ENCODE results near the gene POLG2.

DNA sequence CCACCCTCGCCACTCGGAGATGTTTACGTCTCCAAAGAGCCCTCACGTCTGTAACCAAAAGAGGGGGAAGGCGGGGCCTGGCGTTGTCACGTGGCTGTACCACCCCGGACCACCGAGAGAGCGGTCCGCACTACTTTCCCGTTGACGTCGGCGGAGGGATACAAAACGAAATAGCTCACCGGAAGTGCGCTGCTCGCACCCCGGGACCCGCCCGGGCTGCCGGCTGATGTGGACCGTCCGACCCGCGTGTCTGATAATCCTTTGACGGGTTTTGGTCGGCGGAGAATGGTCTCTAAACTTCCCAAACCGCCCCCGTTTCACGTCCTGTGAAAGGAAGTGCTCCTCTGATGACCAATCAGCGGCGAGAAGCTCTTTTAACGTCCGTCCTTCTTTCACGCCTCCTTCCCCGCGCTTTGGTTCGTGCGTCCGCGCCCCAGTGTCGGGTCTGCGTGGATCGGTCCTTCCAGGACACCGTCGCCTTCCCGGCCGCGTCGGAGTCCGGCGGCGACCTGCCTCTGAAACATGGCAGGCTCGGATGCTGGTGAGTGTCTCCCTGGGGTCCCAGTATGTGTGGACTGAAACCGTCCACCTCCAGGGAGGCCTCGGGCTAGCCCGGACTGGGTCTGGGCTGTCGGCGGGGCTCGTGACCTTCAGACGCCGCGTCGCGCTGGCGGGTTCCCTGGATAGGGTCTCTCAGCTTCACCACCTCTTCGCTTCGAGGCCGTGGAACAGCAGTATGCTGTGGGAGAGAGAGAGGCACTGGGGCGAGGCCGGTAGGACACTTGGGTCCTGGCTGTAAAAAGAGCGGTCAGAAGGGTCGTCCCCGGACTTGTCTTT is 9.9 kb upstream of the POLG2 start, which contains the start of gene CEP95:
- TF ChIP-seq, protein P1, sequence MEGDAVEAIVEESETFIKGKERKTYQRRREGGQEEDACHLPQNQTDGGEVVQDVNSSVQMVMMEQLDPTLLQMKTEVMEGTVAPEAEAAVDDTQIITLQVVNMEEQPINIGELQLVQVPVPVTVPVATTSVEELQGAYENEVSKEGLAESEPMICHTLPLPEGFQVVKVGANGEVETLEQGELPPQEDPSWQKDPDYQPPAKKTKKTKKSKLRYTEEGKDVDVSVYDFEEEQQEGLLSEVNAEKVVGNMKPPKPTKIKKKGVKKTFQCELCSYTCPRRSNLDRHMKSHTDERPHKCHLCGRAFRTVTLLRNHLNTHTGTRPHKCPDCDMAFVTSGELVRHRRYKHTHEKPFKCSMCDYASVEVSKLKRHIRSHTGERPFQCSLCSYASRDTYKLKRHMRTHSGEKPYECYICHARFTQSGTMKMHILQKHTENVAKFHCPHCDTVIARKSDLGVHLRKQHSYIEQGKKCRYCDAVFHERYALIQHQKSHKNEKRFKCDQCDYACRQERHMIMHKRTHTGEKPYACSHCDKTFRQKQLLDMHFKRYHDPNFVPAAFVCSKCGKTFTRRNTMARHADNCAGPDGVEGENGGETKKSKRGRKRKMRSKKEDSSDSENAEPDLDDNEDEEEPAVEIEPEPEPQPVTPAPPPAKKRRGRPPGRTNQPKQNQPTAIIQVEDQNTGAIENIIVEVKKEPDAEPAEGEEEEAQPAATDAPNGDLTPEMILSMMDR (conservative IDR thresholded peaks at IDR 0.05 in 1 of 2, IDR thresholded peaks at IDR 0.05 in 1 of 2; ENCODE audit: extremely low read depth in 1 of 2, insufficient read depth in 1 of 2, low read depth in 1 of 2, low read length in 2 of 2): no peak
- TF ChIP-seq EZH2 (IDR thresholded peaks at IDR 0.05; ENCODE audit: borderline replicate concordance, low read length): no peak
